ENCODE data around the gene UQCR11. TPM values are rescaled to one million over a fixed set of nuclear protein-coding genes. Genes with fewer than 3 reads are reported as not detected.
A peak's percentile ranks its signal among the peaks of the same experiment; 100 is the strongest.

Gene UQCR11
- total and polyA plus RNA-seq, 2 of the 8 experiments (the other 6 are each of a cell fraction or from before 2014, with no cell fraction given) = 162 to 171 TPM

GRCh38 chr19:1618157-1619093 is 13.2 kb upstream of the UQCR11 start (continued):
- 0 out of 2 replicates have a peak, but pooled peaks have one; percentile 20 for TF ChIP-seq MAX (IDR thresholded peaks at IDR 0.05)
- TF ChIP-seq SP1 (IDR thresholded peaks at IDR 0.05; ENCODE audit: low read depth, low read length) = no peak
- no peak for TF ChIP-seq FOSL1 (IDR thresholded peaks at IDR 0.05; ENCODE audit: insufficient read depth, low read depth, low read length)
- TF ChIP-seq KDM5A (IDR thresholded peaks at IDR 0.05; ENCODE audit: low read length) = no peak
